ENCODE data around the gene DCAF6.

Gene DCAF6

GRCh38 chr1:167968569-167968968 is 32.1 kb downstream of the DCAF6 start:
- DNase-seq = no peak

GRCh38 chr1:167973832-167974231 is 37.3 kb downstream of the DCAF6 start:
- DNase-seq = no peak

- no peak for DNase-seq
Observed at GRCh38 chr1:167974698-167975097, 38.2 kb downstream of the DCAF6 start.

DNA sequence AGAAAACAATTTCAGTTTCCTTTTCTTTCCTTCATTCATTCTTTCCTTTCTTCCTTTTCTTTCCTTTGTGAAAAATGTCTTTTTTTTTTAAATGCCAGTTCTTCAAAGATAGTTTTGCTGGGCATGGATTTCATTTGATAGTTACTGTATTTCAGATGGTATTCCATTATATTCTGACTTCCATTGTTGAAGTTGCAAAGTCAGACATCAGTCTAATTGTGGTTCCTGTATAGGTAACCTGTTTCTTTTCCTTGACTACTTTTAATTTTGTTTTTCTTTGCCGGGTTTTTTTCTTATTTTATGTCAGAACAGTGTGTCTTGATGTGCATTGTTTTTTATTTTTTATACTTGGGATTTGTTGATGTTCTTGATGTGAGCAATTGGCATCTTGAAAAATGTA is 40.8 kb downstream of the DCAF6 start:
- DNase-seq = no peak

DNA sequence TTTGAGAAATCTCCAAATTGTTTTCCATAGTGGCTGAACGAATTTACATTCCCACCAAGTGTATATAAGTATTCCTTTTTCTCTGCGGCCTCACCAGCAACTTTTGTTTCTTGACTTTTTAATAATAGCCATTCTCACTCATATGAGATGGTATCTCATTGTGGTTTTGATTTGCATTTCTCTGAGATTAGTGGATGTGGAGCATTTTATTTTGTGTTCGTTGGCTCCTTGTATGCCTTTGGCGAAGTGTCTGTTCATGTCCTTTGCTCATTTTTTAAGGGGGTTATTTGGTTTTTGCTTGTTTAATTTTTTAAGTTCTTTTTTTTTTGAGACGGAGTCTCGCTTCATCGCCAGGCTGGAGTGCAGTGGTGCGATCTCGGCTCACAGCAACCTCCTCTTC is 45.5 kb downstream of the DCAF6 start:
- DNase-seq = no peak

DNA sequence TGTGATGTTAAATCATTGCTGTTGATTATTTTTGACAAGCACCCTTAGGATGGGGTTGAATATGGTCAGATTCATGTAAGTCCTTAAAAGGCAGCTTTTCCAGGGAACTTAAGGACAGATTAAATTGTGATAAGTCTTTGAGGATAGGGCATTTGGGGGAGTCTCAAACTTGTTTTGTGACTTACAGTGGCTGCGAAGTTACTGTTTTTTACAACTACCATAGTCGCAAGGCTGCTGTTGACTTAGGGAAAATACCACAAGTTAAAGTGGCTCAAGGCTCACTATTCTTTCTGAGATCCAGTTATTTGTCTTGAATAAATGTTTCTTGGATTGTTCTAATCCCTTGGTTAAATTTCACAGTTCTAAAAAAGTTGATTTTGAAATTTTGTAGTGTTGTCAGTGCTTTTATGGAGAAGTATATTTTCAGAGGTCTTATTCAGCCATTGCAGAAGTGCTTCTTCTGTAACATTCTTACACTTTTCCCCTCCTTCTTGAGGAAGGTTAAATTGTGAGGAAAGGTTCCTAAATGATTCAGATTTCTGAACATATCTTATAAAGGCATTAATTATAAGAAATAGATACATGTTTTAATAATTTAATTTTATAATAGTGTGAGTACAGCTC is 47.4 kb downstream of the DCAF6 start:
- DNase-seq = no peak

DNA sequence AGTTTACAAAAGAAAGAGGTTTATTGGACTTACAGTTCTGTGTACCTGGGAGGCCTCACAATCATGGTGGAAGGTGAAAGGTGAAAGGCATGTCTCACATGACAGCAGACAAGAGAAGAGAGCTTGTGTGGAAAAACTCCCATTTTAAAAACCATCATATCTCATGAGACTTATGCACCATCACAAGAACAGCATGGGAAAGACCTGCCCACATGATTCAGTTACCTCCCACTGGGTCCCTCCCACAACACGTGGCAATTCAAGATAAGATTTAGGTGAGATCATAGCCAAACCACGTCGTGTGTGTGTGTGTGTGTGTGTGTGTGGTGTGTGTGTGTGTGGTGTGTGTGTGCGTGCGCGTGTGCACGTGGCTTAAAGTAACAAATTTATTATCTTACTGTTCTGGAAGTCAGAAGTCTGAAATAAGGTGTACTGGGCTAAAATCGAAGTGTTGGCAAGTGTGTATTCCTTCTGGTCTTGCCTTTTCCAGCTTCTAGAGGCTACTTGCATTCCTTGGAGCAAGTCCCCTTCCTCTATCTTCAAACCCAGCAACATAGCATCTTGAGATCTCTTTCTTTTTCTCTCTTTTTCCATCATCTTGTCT is 48.5 kb downstream of the DCAF6 start:
- peak; percentile 4 for DNase-seq

DNA sequence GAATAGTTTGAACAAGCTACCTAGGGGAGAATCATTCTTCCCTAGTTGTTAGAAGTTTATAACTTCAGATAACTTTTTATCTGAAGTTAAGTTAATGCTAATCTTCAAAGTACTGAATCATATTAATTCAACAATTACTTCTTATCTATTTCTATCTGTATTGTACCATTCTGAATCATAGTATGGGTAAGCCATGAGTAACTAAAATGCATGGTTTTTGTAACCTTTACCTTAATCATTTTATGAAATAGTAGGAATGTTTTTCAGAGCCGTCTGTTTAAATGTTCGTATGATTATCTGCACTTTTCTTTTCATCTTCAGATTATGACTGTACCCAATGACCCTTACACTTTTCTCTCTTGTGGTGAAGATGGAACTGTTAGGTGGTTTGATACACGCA is 50.7 kb downstream of the DCAF6 start:
- no peak for DNase-seq

DNA sequence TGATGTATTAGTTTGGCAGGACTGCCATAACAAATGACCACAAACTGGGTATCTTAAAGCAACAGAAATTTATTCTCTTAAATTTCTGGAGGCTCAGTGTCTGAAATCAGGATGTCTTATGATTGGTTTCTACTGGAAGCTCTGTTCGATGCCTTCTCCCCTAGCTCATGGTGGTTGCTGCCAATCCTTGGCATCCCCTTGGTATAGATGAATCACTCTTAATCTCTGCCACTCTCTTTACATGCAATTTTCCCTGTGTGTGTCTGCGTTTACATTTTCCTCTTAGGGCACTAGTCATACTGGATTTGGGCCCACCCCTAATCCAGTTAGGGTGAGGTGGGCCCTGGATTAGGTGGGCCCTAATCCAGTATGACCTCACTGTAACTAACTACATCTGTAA is 55.1 kb downstream of the DCAF6 start:
- DNase-seq = no peak

GRCh38 chr1:167993720-167994119 is 57.2 kb downstream of the DCAF6 start:
- DNase-seq = no peak

GRCh38 chr1:167994560-167994959 is 58.1 kb downstream of the DCAF6 start:
- no peak for DNase-seq

DNA sequence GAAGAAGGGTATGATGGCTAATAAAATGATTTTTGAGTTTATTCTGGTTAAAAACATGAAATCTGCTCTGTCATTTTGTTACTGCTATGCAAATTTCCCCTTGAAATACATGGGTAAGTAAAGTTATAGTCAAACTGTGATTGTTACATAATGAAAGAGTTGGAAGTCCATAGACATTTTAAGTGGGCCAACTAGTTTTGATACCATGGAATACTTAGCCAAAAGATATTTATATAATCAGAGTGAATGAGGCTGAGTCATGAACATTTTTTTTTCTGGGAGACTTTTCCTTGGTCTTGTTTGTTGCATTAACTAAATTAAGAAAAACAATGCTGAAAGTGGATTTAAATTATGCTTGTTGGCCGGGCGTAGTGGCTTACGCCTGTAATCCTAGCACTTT is 58.6 kb downstream of the DCAF6 start:
- DNase-seq = no peak

- no peak for DNase-seq
Observed at GRCh38 chr1:167996266-167996665, 59.8 kb downstream of the DCAF6 start.

DNA sequence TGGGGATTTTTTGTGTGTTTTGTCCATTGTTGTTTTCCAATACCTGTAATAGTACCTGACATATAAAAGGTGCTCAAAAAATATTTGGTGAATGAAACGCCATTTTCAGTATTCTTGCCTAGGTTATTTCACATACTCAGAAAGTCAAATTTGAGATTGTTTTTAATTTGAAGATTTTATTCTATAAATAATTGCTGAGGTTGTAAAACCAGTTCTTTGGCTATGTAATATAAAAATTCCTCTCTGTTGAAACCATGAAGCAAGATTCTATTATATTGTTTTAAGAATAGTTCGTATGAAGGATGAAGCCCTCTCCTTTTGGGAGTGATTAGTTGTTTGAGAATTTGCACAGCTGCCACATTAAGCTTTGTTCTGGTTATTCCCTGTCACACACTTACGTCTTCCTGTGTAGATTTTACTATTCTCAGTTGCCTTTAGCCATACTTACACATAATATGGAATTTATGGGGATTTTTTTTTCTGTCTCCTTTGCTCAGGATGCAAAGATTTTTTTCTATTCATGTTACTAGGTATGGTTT is 60.6 kb downstream of the DCAF6 start:
- no peak for DNase-seq

DNA sequence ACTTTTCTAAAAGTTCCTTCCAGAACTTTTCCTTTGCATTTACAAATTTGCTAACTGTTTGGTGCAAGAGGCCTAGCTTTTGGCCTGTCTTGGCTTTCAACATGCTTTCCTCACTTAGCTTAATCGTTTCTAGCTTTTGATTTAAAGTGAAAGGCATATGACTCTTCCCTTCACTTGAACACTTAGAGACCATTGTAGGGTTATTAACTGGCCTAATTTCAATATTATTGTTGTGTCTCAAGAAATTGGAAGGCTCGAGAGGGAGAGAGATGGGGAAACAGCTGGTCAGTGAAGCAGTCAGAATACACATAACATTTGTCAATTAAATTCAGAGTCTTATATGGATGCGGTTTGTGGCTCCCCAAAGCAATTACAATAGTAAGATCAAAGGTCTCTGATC is 63.4 kb downstream of the DCAF6 start:
- DNase-seq = no peak

- no peak for DNase-seq
Observed at GRCh38 chr1:168000656-168001055, 64.2 kb downstream of the DCAF6 start.

GRCh38 chr1:168001213-168001612 is 64.7 kb downstream of the DCAF6 start:
- no peak for DNase-seq

- no peak for DNase-seq
Observed at GRCh38 chr1:168004531-168004930, 68.0 kb downstream of the DCAF6 start.

GRCh38 chr1:168005529-168005928 is 69.0 kb downstream of the DCAF6 start:
- DNase-seq = no peak

- no peak for DNase-seq
Observed at GRCh38 chr1:168007691-168008090, 71.2 kb downstream of the DCAF6 start.

- no peak for DNase-seq
Observed at GRCh38 chr1:168008595-168008994, 72.1 kb downstream of the DCAF6 start.

- DNase-seq = no peak
Observed at GRCh38 chr1:168009322-168009721, 72.8 kb downstream of the DCAF6 start.

DNA sequence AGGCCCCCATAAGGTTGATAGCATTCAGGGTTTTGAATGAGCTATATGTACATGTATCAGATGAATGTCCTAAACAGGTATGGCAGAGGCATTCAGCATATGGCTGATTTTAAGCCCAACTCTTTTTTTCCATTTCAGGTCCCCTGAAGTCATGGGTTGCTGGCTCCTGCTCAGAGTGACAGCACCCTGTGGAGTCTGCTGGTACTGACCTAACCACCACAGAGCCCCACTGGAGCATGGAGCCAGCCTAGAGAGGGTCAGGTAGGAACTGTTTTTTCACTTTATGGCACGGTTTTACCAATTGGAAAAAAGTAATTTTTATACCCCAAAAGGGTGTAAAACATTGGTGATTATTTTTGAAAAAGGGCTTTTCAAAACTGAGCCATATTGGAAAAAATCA is 82.9 kb downstream of the DCAF6 start:
- no peak for DNase-seq

- no peak for DNase-seq
Observed at GRCh38 chr1:168031198-168031597, 94.7 kb downstream of the DCAF6 start.

GRCh38 chr1:168031627-168032026 is 95.1 kb downstream of the DCAF6 start:
- no peak for DNase-seq
